ENCODE results near the gene ZNF397. TPM values are rescaled to one million over a fixed set of nuclear protein-coding genes. Genes with fewer than 3 reads are reported as not detected.
"Not testable (repeated sequence)": the region's sequence is repeated elsewhere in the genome, so short reads cannot be mapped to it uniquely, and the experiment has no call there.

Gene ZNF397
- total RNA-seq, 3 donors from 2014 or later: 23.1 to 33.3 (median 25.3) TPM

GRCh38 chr18:35201256-35201931 is 39.4 kb upstream of the ZNF397 start:
- intact Hi-C loops (cut with DNase I, micrococcal nuclease): no loop called here
- Histone ChIP-seq H3K4me3 (no peak overlapping the region), H3K4me1 (ENCODE audit: low read depth) (no peaks in the 10 kb centered on the region), H3K9me3 (no peaks in the 10 kb centered on the region), H3K36me3 (ENCODE audit: low read depth) (no peaks in the 10 kb centered on the region)
- ATAC-seq (no peak), DNase-seq (no peak)
- TF ChIP-seq CTCF (IDR thresholded peaks at IDR 0.05): no peak

GRCh38 chr18:35203067-35203466 is 37.8 kb upstream of the ZNF397 start:
- H3K4me3 ChIP-seq: no peak overlapping the region
- no peak for TF ChIP-seq CTCF (IDR thresholded peaks at IDR 0.05)
- ATAC-seq: no peak
- no peaks in the 10 kb centered on the region for H3K36me3 ChIP-seq (ENCODE audit: low read depth)
- no peak for DNase-seq
- intact Hi-C loops (cut with DNase I, micrococcal nuclease): no loop called here
- H3K9me3 ChIP-seq: no peaks in the 10 kb centered on the region
- H3K4me1 ChIP-seq (ENCODE audit: low read depth): no peaks in the 10 kb centered on the region

- no peak for DNase-seq
- intact Hi-C loops (cut with DNase I, micrococcal nuclease): no loop called here
Observed at GRCh38 chr18:35205199-35205712, 35.6 kb upstream of the ZNF397 start.

GRCh38 chr18:35205746-35206458 is 34.9 kb upstream of the ZNF397 start:
- DNase-seq; ATAC-seq; intact Hi-C loops (cut with DNase I, micrococcal nuclease): not testable (repeated sequence)

More at GRCh38 chr18:35205199-35205712, 35.6 kb upstream of the ZNF397 start:
- Histone ChIP-seq H3K36me3 (ENCODE audit: low read depth) (no peaks in the 10 kb centered on the region), H3K4me1 (ENCODE audit: low read depth) (no peaks in the 10 kb centered on the region), H3K9me3 (no peaks in the 10 kb centered on the region), H3K4me3 (no peak overlapping the region)
- ATAC-seq: no peak
- TF ChIP-seq CTCF (IDR thresholded peaks at IDR 0.05): no peak

GRCh38 chr18:35215026-35215425 is 25.8 kb upstream of the ZNF397 start:
- ATAC-seq: no peak
- no peak for TF ChIP-seq CTCF (IDR thresholded peaks at IDR 0.05)
- DNase-seq: no peak

More at GRCh38 chr18:35205746-35206458, 34.9 kb upstream of the ZNF397 start:
- not testable (repeated sequence) for H3K4me3 ChIP-seq; H3K9me3 ChIP-seq; H3K4me1 ChIP-seq (ENCODE audit: low read depth); H3K36me3 ChIP-seq (ENCODE audit: low read depth)

GRCh38 chr18:35216611-35217010 is 24.2 kb upstream of the ZNF397 start:
- intact Hi-C loops (cut with DNase I, micrococcal nuclease); H3K36me3 ChIP-seq (ENCODE audit: low read depth); ATAC-seq; DNase-seq; H3K9me3 ChIP-seq; H3K4me3 ChIP-seq; H3K4me1 ChIP-seq (ENCODE audit: low read depth): not testable (repeated sequence)

More at GRCh38 chr18:35215026-35215425, 25.8 kb upstream of the ZNF397 start:
- intact Hi-C loops (cut with DNase I, micrococcal nuclease): no loop called here
- no peaks in the 10 kb centered on the region for H3K9me3 ChIP-seq
- H3K4me1 ChIP-seq (ENCODE audit: low read depth): peaks cover 4% of the 10 kb centered on the region
- no peak overlapping the region for H3K4me3 ChIP-seq
- H3K36me3 ChIP-seq (ENCODE audit: low read depth): no peaks in the 10 kb centered on the region

GRCh38 chr18:35219331-35219730 is 21.5 kb upstream of the ZNF397 start:
- H3K4me3 ChIP-seq; H3K36me3 ChIP-seq (ENCODE audit: low read depth); H3K9me3 ChIP-seq; H3K4me1 ChIP-seq (ENCODE audit: low read depth); intact Hi-C loops (cut with DNase I, micrococcal nuclease); ATAC-seq: not testable (repeated sequence)
- peak in 1 of 3 donors; percentile 23 for DNase-seq

Measured in mucosa of descending colon (tissue), 3 donors.